Spleen (tissue), 7 donors: Measurements from ENCODE around the gene OR2T33.

Source experiments
- CTCF ChIP-seq, 11 experiments: fragments of 200-600 bp in 7 of 11; fragments of 450-650 bp in 4 of 11; sonication (generic) in 4 of 11; IDR thresholded peaks in 8 of 11; conservative IDR thresholded peaks in 3 of 11; 1 replicate in 7 of 11; 2 replicates in 4 of 11; pipeline versions ENCODE4 v1.4.0 to v1.8.0; 2016 to 2021; ENCODE audit warnings: antibody characterized with exemption in 11 of 11, inconsistent platforms in 4 of 11, mild to moderate bottlenecking in 1 of 11
- POLR2A ChIP-seq, 3 donors: fragments of 450-650 bp; IDR thresholded peaks; one replicate each; pipeline ENCODE4 v1.5.1; 2017; ENCODE audit warnings: antibody characterized with exemption in 3 of 3, mild to moderate bottlenecking in 1 of 3
- donor health status: DM: no; HTN: no; CAD: no; lungs with moderate emphysema.
- donor health status: DM: no; HTN: no; CAD: no.
- donor health status: DM: no; HTN: no; CAD: no.

- TF ChIP-seq CTCF (IDR thresholded peaks at IDR 0.05 in 8 of 11, conservative IDR thresholded peaks at IDR 0.05 in 3 of 11) (no peak), POLR2A (IDR thresholded peaks at IDR 0.05) (no peak)
Measured at GRCh38 chr1:248231117-248231516, 46.7 kb downstream of the OR2T33 start, which contains the start of gene OR2M4.
